HepG2 (cell line): ENCODE data around the gene FOXS1.

Experiments used
- EZH2 ChIP-seq: conservative IDR thresholded peaks from 2 replicates; pipeline ENCODE4 v1.6.1; 2012; ENCODE audit warnings: mild to moderate bottlenecking, low read depth, low read length, moderate library complexity
- MBNL3 ChIP-seq: fragments of 250-450 bp; sonication (Bioruptor Pico); conservative IDR thresholded peaks from 2 replicates; pipeline ENCODE4 v1.8.0; 2022; ENCODE audit warnings: mild to moderate bottlenecking, inconsistent platforms
- MXI1 ChIP-seq: IDR thresholded peaks from 3 replicates; pipeline ENCODE4 v1.6.1; 2012; ENCODE audit warnings: low read depth, low read length, inconsistent platforms, borderline replicate concordance
- MYC ChIP-seq: sonication (generic); formaldehyde crosslinking; IDR thresholded peaks from 2 replicates; pipeline ENCODE4 v1.9.0; 2021; ENCODE audit warnings: missing genetic modification reagents, borderline replicate concordance
- POLR2AphosphoS2 ChIP-seq: IDR thresholded peaks from 2 replicates; pipeline ENCODE4 v1.6.1; 2011; ENCODE audit warnings: low read depth, low read length, improper control_type of control experiment
- POLR2AphosphoS5 ChIP-seq: IDR thresholded peaks from 2 replicates; pipeline ENCODE4 v1.6.1; 2012; ENCODE audit warnings: low read depth, low read length
- SMC3 ChIP-seq: IDR thresholded peaks from 2 replicates; pipeline ENCODE4 v1.6.1; 2011; ENCODE audit warnings: low read length, improper control_type of control experiment
- USF2 ChIP-seq, 2 experiments: sonication (generic) in 1 of 2; formaldehyde crosslinking in 1 of 2; IDR thresholded peaks; 2 replicates each; pipeline versions ENCODE4 v1.5.1 to v1.6.1; 2011 to 2020; ENCODE audit warnings: borderline replicate concordance in 1 of 2, low read depth in 1 of 2, low read length in 1 of 2, mild to moderate bottlenecking in 1 of 2, missing genetic modification reagents in 1 of 2, moderate library complexity in 1 of 2
- ZNF629 ChIP-seq: sonication (generic); formaldehyde crosslinking; conservative IDR thresholded peaks from 2 replicates; pipeline ENCODE4 v1.5.0; 2020; ENCODE audit warnings: missing genetic modification reagents
- ZNF768 ChIP-seq: sonication (generic); formaldehyde crosslinking; IDR thresholded peaks from 2 replicates; pipeline ENCODE4 v1.4.0; 2020; ENCODE audit warnings: missing genetic modification reagents
- TF ChIP-seq, protein P1 (sequence below): sonication (generic); formaldehyde crosslinking; IDR thresholded peaks from 2 replicates; pipeline ENCODE4 v1.4.0; 2020; ENCODE audit warnings: missing genetic modification reagents
- TF ChIP-seq, protein P2 (sequence below): IDR thresholded peaks from 2 replicates; pipeline ENCODE4 v1.6.1; 2016
- TF ChIP-seq, protein P3 (sequence below): sonication (generic); formaldehyde crosslinking; IDR thresholded peaks from 2 replicates; pipeline ENCODE4 v1.5.0; 2020; ENCODE audit warnings: mild to moderate bottlenecking, missing genetic modification reagents, moderate library complexity
- TF ChIP-seq, protein P4 (sequence below): sonication (generic); formaldehyde crosslinking; IDR thresholded peaks from 2 replicates; pipeline ENCODE4 v1.5.0; 2020; ENCODE audit warnings: mild to moderate bottlenecking, missing genetic modification reagents

- no peak for TF ChIP-seq MBNL3 (CRISPR knock-in tag)
- TF ChIP-seq MYC (CRISPR knock-in tag): no peak
- no peak for TF ChIP-seq SMC3
- TF ChIP-seq MXI1: no peak
- no peak for TF ChIP-seq ZNF629 (CRISPR knock-in tag)
- TF ChIP-seq, protein P1, sequence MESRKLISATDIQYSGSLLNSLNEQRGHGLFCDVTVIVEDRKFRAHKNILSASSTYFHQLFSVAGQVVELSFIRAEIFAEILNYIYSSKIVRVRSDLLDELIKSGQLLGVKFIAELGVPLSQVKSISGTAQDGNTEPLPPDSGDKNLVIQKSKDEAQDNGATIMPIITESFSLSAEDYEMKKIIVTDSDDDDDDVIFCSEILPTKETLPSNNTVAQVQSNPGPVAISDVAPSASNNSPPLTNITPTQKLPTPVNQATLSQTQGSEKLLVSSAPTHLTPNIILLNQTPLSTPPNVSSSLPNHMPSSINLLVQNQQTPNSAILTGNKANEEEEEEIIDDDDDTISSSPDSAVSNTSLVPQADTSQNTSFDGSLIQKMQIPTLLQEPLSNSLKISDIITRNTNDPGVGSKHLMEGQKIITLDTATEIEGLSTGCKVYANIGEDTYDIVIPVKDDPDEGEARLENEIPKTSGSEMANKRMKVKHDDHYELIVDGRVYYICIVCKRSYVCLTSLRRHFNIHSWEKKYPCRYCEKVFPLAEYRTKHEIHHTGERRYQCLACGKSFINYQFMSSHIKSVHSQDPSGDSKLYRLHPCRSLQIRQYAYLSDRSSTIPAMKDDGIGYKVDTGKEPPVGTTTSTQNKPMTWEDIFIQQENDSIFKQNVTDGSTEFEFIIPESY (CRISPR knock-in tag): no peak
- TF ChIP-seq, protein P2, sequence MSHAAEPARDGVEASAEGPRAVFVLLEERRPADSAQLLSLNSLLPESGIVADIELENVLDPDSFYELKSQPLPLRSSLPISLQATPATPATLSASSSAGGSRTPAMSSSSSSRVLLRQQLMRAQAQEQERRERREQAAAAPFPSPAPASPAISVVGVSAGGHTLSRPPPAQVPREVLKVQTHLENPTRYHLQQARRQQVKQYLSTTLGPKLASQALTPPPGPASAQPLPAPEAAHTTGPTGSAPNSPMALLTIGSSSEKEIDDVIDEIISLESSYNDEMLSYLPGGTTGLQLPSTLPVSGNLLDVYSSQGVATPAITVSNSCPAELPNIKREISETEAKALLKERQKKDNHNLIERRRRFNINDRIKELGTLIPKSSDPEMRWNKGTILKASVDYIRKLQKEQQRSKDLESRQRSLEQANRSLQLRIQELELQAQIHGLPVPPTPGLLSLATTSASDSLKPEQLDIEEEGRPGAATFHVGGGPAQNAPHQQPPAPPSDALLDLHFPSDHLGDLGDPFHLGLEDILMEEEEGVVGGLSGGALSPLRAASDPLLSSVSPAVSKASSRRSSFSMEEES (CRISPR knock-in tag): no peak
- TF ChIP-seq, protein P3, sequence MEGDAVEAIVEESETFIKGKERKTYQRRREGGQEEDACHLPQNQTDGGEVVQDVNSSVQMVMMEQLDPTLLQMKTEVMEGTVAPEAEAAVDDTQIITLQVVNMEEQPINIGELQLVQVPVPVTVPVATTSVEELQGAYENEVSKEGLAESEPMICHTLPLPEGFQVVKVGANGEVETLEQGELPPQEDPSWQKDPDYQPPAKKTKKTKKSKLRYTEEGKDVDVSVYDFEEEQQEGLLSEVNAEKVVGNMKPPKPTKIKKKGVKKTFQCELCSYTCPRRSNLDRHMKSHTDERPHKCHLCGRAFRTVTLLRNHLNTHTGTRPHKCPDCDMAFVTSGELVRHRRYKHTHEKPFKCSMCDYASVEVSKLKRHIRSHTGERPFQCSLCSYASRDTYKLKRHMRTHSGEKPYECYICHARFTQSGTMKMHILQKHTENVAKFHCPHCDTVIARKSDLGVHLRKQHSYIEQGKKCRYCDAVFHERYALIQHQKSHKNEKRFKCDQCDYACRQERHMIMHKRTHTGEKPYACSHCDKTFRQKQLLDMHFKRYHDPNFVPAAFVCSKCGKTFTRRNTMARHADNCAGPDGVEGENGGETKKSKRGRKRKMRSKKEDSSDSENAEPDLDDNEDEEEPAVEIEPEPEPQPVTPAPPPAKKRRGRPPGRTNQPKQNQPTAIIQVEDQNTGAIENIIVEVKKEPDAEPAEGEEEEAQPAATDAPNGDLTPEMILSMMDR (CRISPR knock-in tag): no peak
- TF ChIP-seq USF2 (IDR thresholded peaks at IDR 0.05; ENCODE audit: low read depth, low read length): no peak
- no peak for TF ChIP-seq USF2 (CRISPR knock-in tag; IDR thresholded peaks at IDR 0.05; ENCODE audit: borderline replicate concordance)
- no peak for TF ChIP-seq POLR2AphosphoS2
- TF ChIP-seq ZNF768: no peak
- TF ChIP-seq, protein P4, sequence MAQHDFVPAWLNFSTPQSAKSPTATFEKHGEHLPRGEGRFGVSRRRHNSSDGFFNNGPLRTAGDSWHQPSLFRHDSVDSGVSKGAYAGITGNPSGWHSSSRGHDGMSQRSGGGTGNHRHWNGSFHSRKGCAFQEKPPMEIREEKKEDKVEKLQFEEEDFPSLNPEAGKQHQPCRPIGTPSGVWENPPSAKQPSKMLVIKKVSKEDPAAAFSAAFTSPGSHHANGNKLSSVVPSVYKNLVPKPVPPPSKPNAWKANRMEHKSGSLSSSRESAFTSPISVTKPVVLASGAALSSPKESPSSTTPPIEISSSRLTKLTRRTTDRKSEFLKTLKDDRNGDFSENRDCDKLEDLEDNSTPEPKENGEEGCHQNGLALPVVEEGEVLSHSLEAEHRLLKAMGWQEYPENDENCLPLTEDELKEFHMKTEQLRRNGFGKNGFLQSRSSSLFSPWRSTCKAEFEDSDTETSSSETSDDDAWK (CRISPR knock-in tag): no peak
- no peak for TF ChIP-seq EZH2
- TF ChIP-seq POLR2AphosphoS5: no peak
These were observed 43.9 kb downstream of the FOXS1 start for GRCh38 chr20:31801508-31801907.
